GM23338 (cell line): ENCODE measurements around the gene CCDC184. TPM values are rescaled to one million over a fixed set of nuclear protein-coding genes. Genes with fewer than 3 reads are reported as not detected.

Experiments used
- CREB1 ChIP-seq: fragments of 250-450 bp; sonication (Bioruptor Pico); IDR thresholded peaks from 2 replicates; pipeline ENCODE4 v1.5.0; 2020; ENCODE audit warnings: low read depth, mild to moderate bottlenecking, moderate library complexity
- ETS1 ChIP-seq: IDR thresholded peaks from 2 replicates; pipeline ENCODE4 v1.6.1; 2016; ENCODE audit warnings: antibody characterized with exemption
- EZH2 ChIP-seq: fragments of 200-600 bp; sonication (generic); IDR thresholded peaks from one replicate; pipeline ENCODE4 v1.8.0; 2017; ENCODE audit warnings: antibody characterized with exemption, mild to moderate bottlenecking, low read depth; ENCODE audit not compliant: unreplicated experiment
- EZH2phosphoT487 ChIP-seq: fragments of 200-600 bp; sonication (generic); IDR thresholded peaks from one replicate; pipeline ENCODE4 v1.8.1; 2018; ENCODE audit warnings: antibody characterized with exemption; ENCODE audit not compliant: unreplicated experiment
- JUNB ChIP-seq: IDR thresholded peaks from one replicate; pipeline ENCODE4 v1.6.1; 2016; ENCODE audit warnings: antibody characterized with exemption; ENCODE audit not compliant: unreplicated experiment
- NANOG ChIP-seq: IDR thresholded peaks from 2 replicates; pipeline ENCODE4 v1.6.1; 2016; ENCODE audit warnings: antibody characterized with exemption, borderline replicate concordance
- ZNF114 ChIP-seq: fragments of 250-450 bp; sonication (Bioruptor Pico); IDR thresholded peaks from 2 replicates; pipeline ENCODE4 v1.5.0; 2020; ENCODE audit warnings: mild to moderate bottlenecking, moderate library complexity
- ZNF331 ChIP-seq: fragments of 250-450 bp; sonication (Bioruptor Pico); IDR thresholded peaks from 2 replicates; pipeline ENCODE4 v1.5.0; 2020; ENCODE audit warnings: low read depth, mild to moderate bottlenecking, moderate library complexity
- polyA plus RNA-seq: library from polyadenylated mRNA; unstranded; fragments of >200 nt; fragmentation: Nextera tagmentation; extraction: Ambion mirVana; gene quantifications from 2 replicates; pipeline ENCODE4 v1.2.1, GENCODE V29; 2016
- total RNA-seq: library from RNA; depleted of rRNA; stranded (reverse); fragments of >200 nt; shearing (Covaris generic); gene quantifications from 2 replicates; pipeline ENCODE4 v1.2.3, GENCODE V29; 2014
- TF ChIP-seq, protein P1 (sequence below): fragments of 250-450 bp; sonication (Bioruptor Pico); IDR thresholded peaks from 2 replicates; pipeline ENCODE4 v1.5.0; 2020; ENCODE audit warnings: mild to moderate bottlenecking, moderate library complexity
- TF ChIP-seq, protein P2 (sequence below), 2 experiments: fragments of 200-600 bp in 1 of 2; sonication (generic) in 1 of 2; conservative IDR thresholded peaks; 2 replicates each; pipeline versions ENCODE4 v1.5.1 to v1.6.1; 2016 to 2017; ENCODE audit warnings: antibody characterized with exemption in 2 of 2, low read depth in 2 of 2, mild to moderate bottlenecking in 2 of 2, moderate library complexity in 1 of 2

Gene CCDC184
- total and polyA plus RNA-seq, 2 experiments from 2014 or later: 1.8 to 2.8 TPM

- TF ChIP-seq, protein P1, sequence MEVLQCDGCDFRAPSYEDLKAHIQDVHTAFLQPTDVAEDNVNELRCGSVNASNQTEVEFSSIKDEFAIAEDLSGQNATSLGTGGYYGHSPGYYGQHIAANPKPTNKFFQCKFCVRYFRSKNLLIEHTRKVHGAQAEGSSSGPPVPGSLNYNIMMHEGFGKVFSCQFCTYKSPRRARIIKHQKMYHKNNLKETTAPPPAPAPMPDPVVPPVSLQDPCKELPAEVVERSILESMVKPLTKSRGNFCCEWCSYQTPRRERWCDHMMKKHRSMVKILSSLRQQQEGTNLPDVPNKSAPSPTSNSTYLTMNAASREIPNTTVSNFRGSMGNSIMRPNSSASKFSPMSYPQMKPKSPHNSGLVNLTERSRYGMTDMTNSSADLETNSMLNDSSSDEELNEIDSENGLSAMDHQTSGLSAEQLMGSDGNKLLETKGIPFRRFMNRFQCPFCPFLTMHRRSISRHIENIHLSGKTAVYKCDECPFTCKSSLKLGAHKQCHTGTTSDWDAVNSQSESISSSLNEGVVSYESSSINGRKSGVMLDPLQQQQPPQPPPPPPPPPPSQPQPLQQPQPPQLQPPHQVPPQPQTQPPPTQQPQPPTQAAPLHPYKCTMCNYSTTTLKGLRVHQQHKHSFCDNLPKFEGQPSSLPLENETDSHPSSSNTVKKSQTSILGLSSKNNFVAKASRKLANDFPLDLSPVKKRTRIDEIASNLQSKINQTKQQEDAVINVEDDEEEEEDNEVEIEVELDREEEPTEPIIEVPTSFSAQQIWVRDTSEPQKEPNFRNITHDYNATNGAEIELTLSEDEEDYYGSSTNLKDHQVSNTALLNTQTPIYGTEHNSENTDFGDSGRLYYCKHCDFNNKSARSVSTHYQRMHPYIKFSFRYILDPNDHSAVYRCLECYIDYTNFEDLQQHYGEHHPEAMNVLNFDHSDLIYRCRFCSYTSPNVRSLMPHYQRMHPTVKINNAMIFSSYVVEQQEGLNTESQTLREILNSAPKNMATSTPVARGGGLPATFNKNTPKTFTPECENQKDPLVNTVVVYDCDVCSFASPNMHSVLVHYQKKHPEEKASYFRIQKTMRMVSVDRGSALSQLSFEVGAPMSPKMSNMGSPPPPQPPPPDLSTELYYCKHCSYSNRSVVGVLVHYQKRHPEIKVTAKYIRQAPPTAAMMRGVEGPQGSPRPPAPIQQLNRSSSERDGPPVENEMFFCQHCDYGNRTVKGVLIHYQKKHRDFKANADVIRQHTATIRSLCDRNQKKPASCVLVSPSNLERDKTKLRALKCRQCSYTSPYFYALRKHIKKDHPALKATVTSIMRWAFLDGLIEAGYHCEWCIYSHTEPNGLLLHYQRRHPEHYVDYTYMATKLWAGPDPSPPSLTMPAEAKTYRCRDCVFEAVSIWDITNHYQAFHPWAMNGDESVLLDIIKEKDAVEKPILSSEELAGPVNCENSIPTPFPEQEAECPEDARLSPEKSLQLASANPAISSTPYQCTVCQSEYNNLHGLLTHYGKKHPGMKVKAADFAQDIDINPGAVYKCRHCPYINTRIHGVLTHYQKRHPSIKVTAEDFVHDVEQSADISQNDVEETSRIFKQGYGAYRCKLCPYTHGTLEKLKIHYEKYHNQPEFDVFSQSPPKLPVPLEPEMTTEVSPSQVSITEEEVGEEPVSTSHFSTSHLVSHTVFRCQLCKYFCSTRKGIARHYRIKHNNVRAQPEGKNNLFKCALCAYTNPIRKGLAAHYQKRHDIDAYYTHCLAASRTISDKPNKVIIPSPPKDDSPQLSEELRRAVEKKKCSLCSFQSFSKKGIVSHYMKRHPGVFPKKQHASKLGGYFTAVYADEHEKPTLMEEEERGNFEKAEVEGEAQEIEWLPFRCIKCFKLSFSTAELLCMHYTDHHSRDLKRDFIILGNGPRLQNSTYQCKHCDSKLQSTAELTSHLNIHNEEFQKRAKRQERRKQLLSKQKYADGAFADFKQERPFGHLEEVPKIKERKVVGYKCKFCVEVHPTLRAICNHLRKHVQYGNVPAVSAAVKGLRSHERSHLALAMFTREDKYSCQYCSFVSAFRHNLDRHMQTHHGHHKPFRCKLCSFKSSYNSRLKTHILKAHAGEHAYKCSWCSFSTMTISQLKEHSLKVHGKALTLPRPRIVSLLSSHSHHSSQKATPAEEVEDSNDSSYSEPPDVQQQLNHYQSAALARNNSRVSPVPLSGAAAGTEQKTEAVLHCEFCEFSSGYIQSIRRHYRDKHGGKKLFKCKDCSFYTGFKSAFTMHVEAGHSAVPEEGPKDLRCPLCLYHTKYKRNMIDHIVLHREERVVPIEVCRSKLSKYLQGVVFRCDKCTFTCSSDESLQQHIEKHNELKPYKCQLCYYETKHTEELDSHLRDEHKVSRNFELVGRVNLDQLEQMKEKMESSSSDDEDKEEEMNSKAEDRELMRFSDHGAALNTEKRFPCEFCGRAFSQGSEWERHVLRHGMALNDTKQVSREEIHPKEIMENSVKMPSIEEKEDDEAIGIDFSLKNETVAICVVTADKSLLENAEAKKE (CRISPR knock-in tag): no peak
- TF ChIP-seq CREB1 (CRISPR knock-in tag) (no peak), EZH2 (no peak), ETS1 (no peak), JUNB (no peak), EZH2phosphoT487 (no peak), ZNF114 (no peak), ZNF331 (CRISPR knock-in tag) (no peak), NANOG (no peak)
- TF ChIP-seq, protein P2, sequence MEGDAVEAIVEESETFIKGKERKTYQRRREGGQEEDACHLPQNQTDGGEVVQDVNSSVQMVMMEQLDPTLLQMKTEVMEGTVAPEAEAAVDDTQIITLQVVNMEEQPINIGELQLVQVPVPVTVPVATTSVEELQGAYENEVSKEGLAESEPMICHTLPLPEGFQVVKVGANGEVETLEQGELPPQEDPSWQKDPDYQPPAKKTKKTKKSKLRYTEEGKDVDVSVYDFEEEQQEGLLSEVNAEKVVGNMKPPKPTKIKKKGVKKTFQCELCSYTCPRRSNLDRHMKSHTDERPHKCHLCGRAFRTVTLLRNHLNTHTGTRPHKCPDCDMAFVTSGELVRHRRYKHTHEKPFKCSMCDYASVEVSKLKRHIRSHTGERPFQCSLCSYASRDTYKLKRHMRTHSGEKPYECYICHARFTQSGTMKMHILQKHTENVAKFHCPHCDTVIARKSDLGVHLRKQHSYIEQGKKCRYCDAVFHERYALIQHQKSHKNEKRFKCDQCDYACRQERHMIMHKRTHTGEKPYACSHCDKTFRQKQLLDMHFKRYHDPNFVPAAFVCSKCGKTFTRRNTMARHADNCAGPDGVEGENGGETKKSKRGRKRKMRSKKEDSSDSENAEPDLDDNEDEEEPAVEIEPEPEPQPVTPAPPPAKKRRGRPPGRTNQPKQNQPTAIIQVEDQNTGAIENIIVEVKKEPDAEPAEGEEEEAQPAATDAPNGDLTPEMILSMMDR (conservative IDR thresholded peaks at IDR 0.05; ENCODE audit: low read depth in 2 of 2): no peak
These were observed 26.8 kb upstream of the CCDC184 start (continued) for GRCh38 chr12:48156652-48157017.
